GM12878 (cell line): ENCODE results near the gene ATP2A1. TPM values are rescaled to one million over a fixed set of nuclear protein-coding genes. Genes with fewer than 3 reads are reported as not detected.

Source experiments
- ATF7 ChIP-seq: fragments of 450-650 bp; IDR thresholded peaks from 2 replicates; pipeline ENCODE4 v1.6.1; 2016; ENCODE audit warnings: low read depth, mild to moderate bottlenecking
- CREM ChIP-seq: IDR thresholded peaks from 2 replicates; pipeline ENCODE4 v1.6.1; 2014; ENCODE audit warnings: antibody characterized with exemption, low read depth
- KDM1A ChIP-seq: fragments of 200-600 bp; sonication (generic); IDR thresholded peaks from 2 replicates; pipeline ENCODE4 v1.6.1; 2016; ENCODE audit warnings: borderline replicate concordance
- KLF5 ChIP-seq: fragments of 450-650 bp; IDR thresholded peaks from 2 replicates; pipeline ENCODE4 v1.6.1; 2014; ENCODE audit warnings: mild to moderate bottlenecking; ENCODE audit not compliant: partially characterized antibody
- MTA2 ChIP-seq: fragments of 450-650 bp; IDR thresholded peaks from 2 replicates; pipeline ENCODE4 v1.6.1; 2016; ENCODE audit warnings: low read depth, mild to moderate bottlenecking, moderate library complexity
- NR2F1 ChIP-seq: fragments of 450-650 bp; conservative IDR thresholded peaks from 2 replicates; pipeline ENCODE4 v1.6.1; 2017; ENCODE audit warnings: mild to moderate bottlenecking
- PAX5 ChIP-seq: IDR thresholded peaks from 2 replicates; pipeline ENCODE4 v1.6.1; 2011; ENCODE audit warnings: low read depth, low read length, borderline replicate concordance
- POLR2AphosphoS2 ChIP-seq: IDR thresholded peaks from 2 replicates; pipeline ENCODE4 v1.6.1; 2011; ENCODE audit warnings: low read depth, mild to moderate bottlenecking, low read length, improper control_type of control experiment, moderate library complexity
- POLR2AphosphoS5 ChIP-seq: IDR thresholded peaks from 2 replicates; pipeline ENCODE4 v1.6.1; 2011; ENCODE audit warnings: mild to moderate bottlenecking, low read length, inconsistent platforms
- SMARCA5 ChIP-seq: fragments of 450-650 bp; IDR thresholded peaks from 2 replicates; pipeline ENCODE4 v1.6.1; 2017; ENCODE audit warnings: mild to moderate bottlenecking
- SREBF1 ChIP-seq: IDR thresholded peaks from 2 replicates; pipeline ENCODE4 v1.6.1; 2012; ENCODE audit warnings: mild to moderate bottlenecking, low read length
- WRNIP1 ChIP-seq: IDR thresholded peaks from 2 replicates; pipeline ENCODE4 v1.6.1; 2011; ENCODE audit warnings: low read depth, low read length, improper control_type of control experiment, borderline replicate concordance
- polyA plus RNA-seq, 11 experiments: library from polyadenylated mRNA; depleted of rRNA in 4 of 11; unstranded in 6 of 11; stranded (reverse) in 5 of 11; fragments of >200 nt; fragmentation: Nextera tagmentation in 4 of 11; fragmentation: Illumina TruSeq in 1 of 11; extraction: Ambion mirVana in 4 of 11; extraction: Trizol in 1 of 11; gene quantifications; 1 replicate in 1 of 11; 2 replicates in 10 of 11; pipeline versions ENCODE4 v1.2.1 to v1.2.3, GENCODE V29; 2011 to 2016; ENCODE audit warnings: inconsistent platforms in 2 of 11, missing spikeins in 2 of 11, low read depth in 1 of 11
- total RNA-seq, 4 experiments: library from RNA; depleted of rRNA in 3 of 4; stranded (reverse); fragments of >200 nt in 3 of 4; fragmentation: Illumina TruSeq in 1 of 4; extraction: Trizol in 1 of 4; gene quantifications; 2 replicates each; pipeline versions ENCODE4 v1.2.1 to v1.2.3, GENCODE V29; 2013 to 2021
- TF ChIP-seq, protein P1 (sequence below): IDR thresholded peaks from 2 replicates; pipeline ENCODE4 v1.6.1; 2012; ENCODE audit warnings: low read depth, low read length, improper control_type of control experiment
- TF ChIP-seq, protein P2 (sequence below): fragments of 450-650 bp; IDR thresholded peaks from 2 replicates; pipeline ENCODE4 v1.6.1; 2017; ENCODE audit warnings: borderline replicate concordance
- TF ChIP-seq, protein P3 (sequence below): fragments of 450-650 bp; IDR thresholded peaks from 2 replicates; pipeline ENCODE4 v1.6.1; 2017; ENCODE audit warnings: mild to moderate bottlenecking, moderate library complexity
- TF ChIP-seq, protein P4 (sequence below): fragments of 450-650 bp; formaldehyde crosslinking; IDR thresholded peaks from 2 replicates; pipeline ENCODE4 v1.4.0; 2022; ENCODE audit warnings: mild to moderate bottlenecking, moderate library complexity
- TF ChIP-seq, protein P5 (sequence below): fragments of 450-650 bp; IDR thresholded peaks from 2 replicates; pipeline ENCODE4 v1.6.1; 2017; ENCODE audit warnings: mild to moderate bottlenecking

The ATP2A1 gene
- total and polyA plus RNA-seq, 10 of the 15 experiments (the other 5 are each of a cell fraction or from before 2014, with no cell fraction given): 0.13 to 1.7 (median 0.88) TPM

DNA sequence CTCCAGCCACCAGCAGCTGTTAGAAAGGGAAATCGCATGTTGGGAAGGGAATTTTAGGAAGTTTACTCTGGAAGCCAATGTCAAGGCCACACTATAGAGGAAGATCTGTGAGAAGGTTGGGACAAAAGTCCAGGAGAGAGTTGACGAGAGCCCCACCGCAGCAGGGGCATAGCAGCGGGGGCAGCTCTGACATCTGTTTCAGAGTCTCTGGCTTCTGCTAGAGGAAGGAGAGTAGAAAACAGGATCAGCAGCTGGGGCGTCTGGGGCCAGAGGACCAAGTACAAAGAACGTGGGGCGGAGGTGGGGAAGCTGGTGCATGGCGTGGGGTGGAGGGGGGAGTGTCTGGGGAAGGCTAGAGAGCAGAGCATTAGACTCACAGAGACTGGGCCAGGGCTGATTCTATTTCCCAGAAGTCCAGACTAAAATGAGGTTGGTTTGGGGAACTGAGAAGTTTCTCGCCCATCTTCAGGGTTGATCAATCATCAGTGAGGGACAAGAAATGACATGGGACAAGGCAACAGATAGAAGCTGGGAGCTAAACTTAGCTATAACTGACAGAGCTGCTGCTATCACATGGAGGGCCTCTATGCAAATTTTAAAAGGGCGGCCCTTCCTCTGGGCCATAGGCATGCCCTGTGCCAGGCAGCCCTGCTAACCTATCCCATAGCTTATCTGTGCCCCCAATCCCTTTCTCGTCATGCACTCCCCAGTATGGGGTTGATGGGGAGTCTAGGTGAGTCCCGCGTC is 45.5 kb downstream of the ATP2A1 start (continued):
- TF ChIP-seq, protein P1, sequence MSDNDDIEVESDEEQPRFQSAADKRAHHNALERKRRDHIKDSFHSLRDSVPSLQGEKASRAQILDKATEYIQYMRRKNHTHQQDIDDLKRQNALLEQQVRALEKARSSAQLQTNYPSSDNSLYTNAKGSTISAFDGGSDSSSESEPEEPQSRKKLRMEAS: peak; percentile 86
- TF ChIP-seq MTA2: peak; percentile 54; the same call in 1 of the 2 replicates
- TF ChIP-seq, protein P2, sequence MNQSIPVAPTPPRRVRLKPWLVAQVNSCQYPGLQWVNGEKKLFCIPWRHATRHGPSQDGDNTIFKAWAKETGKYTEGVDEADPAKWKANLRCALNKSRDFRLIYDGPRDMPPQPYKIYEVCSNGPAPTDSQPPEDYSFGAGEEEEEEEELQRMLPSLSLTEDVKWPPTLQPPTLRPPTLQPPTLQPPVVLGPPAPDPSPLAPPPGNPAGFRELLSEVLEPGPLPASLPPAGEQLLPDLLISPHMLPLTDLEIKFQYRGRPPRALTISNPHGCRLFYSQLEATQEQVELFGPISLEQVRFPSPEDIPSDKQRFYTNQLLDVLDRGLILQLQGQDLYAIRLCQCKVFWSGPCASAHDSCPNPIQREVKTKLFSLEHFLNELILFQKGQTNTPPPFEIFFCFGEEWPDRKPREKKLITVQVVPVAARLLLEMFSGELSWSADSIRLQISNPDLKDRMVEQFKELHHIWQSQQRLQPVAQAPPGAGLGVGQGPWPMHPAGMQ: no peak
- peak; percentile 72; the same call in 1 of the 2 replicates for TF ChIP-seq POLR2AphosphoS2
- TF ChIP-seq KDM1A: no peak
- TF ChIP-seq WRNIP1: no peak
- TF ChIP-seq, protein P3, sequence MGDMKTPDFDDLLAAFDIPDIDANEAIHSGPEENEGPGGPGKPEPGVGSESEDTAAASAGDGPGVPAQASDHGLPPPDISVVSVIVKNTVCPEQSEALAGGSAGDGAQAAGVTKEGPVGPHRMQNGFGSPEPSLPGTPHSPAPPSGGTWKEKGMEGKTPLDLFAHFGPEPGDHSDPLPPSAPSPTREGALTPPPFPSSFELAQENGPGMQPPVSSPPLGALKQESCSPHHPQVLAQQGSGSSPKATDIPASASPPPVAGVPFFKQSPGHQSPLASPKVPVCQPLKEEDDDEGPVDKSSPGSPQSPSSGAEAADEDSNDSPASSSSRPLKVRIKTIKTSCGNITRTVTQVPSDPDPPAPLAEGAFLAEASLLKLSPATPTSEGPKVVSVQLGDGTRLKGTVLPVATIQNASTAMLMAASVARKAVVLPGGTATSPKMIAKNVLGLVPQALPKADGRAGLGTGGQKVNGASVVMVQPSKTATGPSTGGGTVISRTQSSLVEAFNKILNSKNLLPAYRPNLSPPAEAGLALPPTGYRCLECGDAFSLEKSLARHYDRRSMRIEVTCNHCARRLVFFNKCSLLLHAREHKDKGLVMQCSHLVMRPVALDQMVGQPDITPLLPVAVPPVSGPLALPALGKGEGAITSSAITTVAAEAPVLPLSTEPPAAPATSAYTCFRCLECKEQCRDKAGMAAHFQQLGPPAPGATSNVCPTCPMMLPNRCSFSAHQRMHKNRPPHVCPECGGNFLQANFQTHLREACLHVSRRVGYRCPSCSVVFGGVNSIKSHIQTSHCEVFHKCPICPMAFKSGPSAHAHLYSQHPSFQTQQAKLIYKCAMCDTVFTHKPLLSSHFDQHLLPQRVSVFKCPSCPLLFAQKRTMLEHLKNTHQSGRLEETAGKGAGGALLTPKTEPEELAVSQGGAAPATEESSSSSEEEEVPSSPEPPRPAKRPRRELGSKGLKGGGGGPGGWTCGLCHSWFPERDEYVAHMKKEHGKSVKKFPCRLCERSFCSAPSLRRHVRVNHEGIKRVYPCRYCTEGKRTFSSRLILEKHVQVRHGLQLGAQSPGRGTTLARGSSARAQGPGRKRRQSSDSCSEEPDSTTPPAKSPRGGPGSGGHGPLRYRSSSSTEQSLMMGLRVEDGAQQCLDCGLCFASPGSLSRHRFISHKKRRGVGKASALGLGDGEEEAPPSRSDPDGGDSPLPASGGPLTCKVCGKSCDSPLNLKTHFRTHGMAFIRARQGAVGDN: peak; percentile 49
- no peak for TF ChIP-seq NR2F1
- no peak; the same call in 1 of the 2 replicates for TF ChIP-seq PAX5
- TF ChIP-seq CREM: no peak
- peak; percentile 69; the same call in 1 of the 2 replicates for TF ChIP-seq ATF7
- TF ChIP-seq POLR2AphosphoS5: peak; percentile 73
- TF ChIP-seq, protein P4, sequence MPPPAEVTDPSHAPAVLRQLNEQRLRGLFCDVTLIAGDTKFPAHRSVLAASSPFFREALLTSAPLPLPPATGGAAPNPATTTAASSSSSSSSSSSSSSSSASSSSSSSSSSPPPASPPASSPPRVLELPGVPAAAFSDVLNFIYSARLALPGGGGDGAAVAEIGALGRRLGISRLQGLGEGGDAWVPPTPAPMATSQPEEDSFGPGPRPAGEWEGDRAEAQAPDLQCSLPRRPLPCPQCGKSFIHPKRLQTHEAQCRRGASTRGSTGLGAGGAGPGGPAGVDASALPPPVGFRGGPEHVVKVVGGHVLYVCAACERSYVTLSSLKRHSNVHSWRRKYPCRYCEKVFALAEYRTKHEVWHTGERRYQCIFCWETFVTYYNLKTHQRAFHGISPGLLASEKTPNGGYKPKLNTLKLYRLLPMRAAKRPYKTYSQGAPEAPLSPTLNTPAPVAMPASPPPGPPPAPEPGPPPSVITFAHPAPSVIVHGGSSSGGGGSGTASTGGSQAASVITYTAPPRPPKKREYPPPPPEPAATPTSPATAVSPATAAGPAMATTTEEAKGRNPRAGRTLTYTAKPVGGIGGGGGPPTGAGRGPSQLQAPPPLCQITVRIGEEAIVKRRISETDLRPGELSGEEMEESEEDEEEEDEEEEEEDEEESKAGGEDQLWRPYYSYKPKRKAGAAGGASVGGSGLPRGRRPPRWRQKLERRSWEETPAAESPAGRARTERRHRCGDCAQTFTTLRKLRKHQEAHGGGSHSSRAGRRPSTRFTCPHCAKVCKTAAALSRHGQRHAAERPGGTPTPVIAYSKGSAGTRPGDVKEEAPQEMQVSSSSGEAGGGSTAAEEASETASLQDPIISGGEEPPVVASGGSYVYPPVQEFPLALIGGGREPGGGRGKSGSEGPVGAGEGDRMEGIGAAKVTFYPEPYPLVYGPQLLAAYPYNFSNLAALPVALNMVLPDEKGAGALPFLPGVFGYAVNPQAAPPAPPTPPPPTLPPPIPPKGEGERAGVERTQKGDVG (CRISPR knock-in tag): no peak
- TF ChIP-seq, protein P5, sequence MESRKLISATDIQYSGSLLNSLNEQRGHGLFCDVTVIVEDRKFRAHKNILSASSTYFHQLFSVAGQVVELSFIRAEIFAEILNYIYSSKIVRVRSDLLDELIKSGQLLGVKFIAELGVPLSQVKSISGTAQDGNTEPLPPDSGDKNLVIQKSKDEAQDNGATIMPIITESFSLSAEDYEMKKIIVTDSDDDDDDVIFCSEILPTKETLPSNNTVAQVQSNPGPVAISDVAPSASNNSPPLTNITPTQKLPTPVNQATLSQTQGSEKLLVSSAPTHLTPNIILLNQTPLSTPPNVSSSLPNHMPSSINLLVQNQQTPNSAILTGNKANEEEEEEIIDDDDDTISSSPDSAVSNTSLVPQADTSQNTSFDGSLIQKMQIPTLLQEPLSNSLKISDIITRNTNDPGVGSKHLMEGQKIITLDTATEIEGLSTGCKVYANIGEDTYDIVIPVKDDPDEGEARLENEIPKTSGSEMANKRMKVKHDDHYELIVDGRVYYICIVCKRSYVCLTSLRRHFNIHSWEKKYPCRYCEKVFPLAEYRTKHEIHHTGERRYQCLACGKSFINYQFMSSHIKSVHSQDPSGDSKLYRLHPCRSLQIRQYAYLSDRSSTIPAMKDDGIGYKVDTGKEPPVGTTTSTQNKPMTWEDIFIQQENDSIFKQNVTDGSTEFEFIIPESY: no peak
- no peak for TF ChIP-seq SREBF1
- TF ChIP-seq KLF5: no peak
- TF ChIP-seq SMARCA5: no peak
